ENCODE data around the gene FCN1. TPM values are rescaled to one million over a fixed set of nuclear protein-coding genes. Genes with fewer than 3 reads are reported as not detected.

The FCN1 gene
- polyA plus RNA-seq, 1 of the 3 experiments (the other 2 are of a cell fraction): not detected

GRCh38 chr9:134892820-134893420 lies 24.8 kb downstream of the FCN1 start:
- ChIA-PET POLR2A (no interaction called here), CTCF (no interaction called here)
- DNase-seq: no peak
- Histone ChIP-seq H3K27ac (ENCODE audit: low read depth in 2 of 2, low read length in 1 of 2) (no peak overlapping the region), H3K9me2 (no peaks in the 10 kb centered on the region), H3K36me3 (replicated peaks in 1 of 2; ENCODE audit: control insufficient read depth in 1 of 2, insufficient read depth in 2 of 2, low read length in 1 of 2) (no peaks in the 10 kb centered on the region), H3K4me1 (ENCODE audit: control insufficient read depth in 1 of 2, insufficient read depth in 2 of 2, low read depth in 1 of 2, low read length in 1 of 2) (peaks cover 0 to 9% of the 10 kb centered on the region in 2 experiments; a peak in 2 of 4 replicates), H3K27me3 (ENCODE audit: insufficient read depth) (no peaks in the 10 kb centered on the region), H3F3A (replicated peaks; ENCODE audit: insufficient read depth) (no peaks in the 10 kb centered on the region), H3K4me2 (no peak overlapping the region), H4K20me1 (ENCODE audit: insufficient read depth) (0 out of 2 replicates have a peak, but pooled peaks cover 4% of the 10 kb centered on the region), H3K9ac (no peak overlapping the region), H3K79me2 (ENCODE audit: insufficient read depth) (no peaks in the 10 kb centered on the region), H3K4me3 (ENCODE audit: low read depth in 2 of 2, low read length in 1 of 2) (no peak overlapping the region), H2AFZ (ENCODE audit: low read depth) (no peak overlapping the region), H3K9me3 (no peaks in the 10 kb centered on the region)
- 49% methylated on average over 7 of the region's 7 CpGs for WGBS (ENCODE audit: low lambda C conversion rate)
- TF ChIP-seq, protein P1, sequence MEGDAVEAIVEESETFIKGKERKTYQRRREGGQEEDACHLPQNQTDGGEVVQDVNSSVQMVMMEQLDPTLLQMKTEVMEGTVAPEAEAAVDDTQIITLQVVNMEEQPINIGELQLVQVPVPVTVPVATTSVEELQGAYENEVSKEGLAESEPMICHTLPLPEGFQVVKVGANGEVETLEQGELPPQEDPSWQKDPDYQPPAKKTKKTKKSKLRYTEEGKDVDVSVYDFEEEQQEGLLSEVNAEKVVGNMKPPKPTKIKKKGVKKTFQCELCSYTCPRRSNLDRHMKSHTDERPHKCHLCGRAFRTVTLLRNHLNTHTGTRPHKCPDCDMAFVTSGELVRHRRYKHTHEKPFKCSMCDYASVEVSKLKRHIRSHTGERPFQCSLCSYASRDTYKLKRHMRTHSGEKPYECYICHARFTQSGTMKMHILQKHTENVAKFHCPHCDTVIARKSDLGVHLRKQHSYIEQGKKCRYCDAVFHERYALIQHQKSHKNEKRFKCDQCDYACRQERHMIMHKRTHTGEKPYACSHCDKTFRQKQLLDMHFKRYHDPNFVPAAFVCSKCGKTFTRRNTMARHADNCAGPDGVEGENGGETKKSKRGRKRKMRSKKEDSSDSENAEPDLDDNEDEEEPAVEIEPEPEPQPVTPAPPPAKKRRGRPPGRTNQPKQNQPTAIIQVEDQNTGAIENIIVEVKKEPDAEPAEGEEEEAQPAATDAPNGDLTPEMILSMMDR (IDR thresholded peaks at IDR 0.05): no peak
- TF ChIP-seq YY1 (IDR thresholded peaks at IDR 0.05; ENCODE audit: low read depth) (no peak), FOSL2 (IDR thresholded peaks at IDR 0.05; ENCODE audit: borderline replicate concordance, low read depth) (no peak), USF2 (IDR thresholded peaks at IDR 0.05; ENCODE audit: borderline replicate concordance, low read depth, low read length) (no peak), GABPA (IDR thresholded peaks at IDR 0.05; ENCODE audit: low read depth) (no peak), EP300 (IDR thresholded peaks at IDR 0.05; ENCODE audit: borderline replicate concordance in 1 of 2, low read depth in 1 of 2, low read length in 1 of 2) (no peak), POLR2AphosphoS5 (IDR thresholded peaks at IDR 0.05; ENCODE audit: low read depth, low read length) (no peak)
- TF ChIP-seq, protein P2, sequence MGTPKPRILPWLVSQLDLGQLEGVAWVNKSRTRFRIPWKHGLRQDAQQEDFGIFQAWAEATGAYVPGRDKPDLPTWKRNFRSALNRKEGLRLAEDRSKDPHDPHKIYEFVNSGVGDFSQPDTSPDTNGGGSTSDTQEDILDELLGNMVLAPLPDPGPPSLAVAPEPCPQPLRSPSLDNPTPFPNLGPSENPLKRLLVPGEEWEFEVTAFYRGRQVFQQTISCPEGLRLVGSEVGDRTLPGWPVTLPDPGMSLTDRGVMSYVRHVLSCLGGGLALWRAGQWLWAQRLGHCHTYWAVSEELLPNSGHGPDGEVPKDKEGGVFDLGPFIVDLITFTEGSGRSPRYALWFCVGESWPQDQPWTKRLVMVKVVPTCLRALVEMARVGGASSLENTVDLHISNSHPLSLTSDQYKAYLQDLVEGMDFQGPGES (IDR thresholded peaks at IDR 0.05; ENCODE audit: low read depth, low read length): no peak

GRCh38 chr9:134892221-134892620 lies 25.5 kb downstream of the FCN1 start:
- H3K9me2 ChIP-seq: no peaks in the 10 kb centered on the region
- H3K27ac ChIP-seq (ENCODE audit: low read depth in 2 of 2, low read length in 1 of 2): no peak overlapping the region
- H3K4me3 ChIP-seq (ENCODE audit: low read depth in 2 of 2, low read length in 1 of 2): no peak overlapping the region
- H3K9me3 ChIP-seq: no peaks in the 10 kb centered on the region
- no peak overlapping the region for H3K9ac ChIP-seq
- POLR2A ChIA-PET: no interaction called here
- H3K79me2 ChIP-seq (ENCODE audit: insufficient read depth): no peaks in the 10 kb centered on the region
- CTCF ChIA-PET: no interaction called here
- H3K4me2 ChIP-seq: no peak overlapping the region
- H3F3A ChIP-seq (replicated peaks; ENCODE audit: insufficient read depth): no peaks in the 10 kb centered on the region
- H2AFZ ChIP-seq (ENCODE audit: low read depth): no peak overlapping the region
- DNase-seq: no peak
- 29% methylated on average over 3 of the region's 6 CpGs for WGBS (ENCODE audit: low lambda C conversion rate)
- no peaks in the 10 kb centered on the region for H3K36me3 ChIP-seq (replicated peaks in 1 of 2; ENCODE audit: control insufficient read depth in 1 of 2, insufficient read depth in 2 of 2, low read length in 1 of 2)
- H4K20me1 ChIP-seq (ENCODE audit: insufficient read depth): 0 out of 2 replicates have a peak, but pooled peaks cover 4% of the 10 kb centered on the region
- peaks cover 0 to 9% of the 10 kb centered on the region in 2 experiments; a peak in 2 of 4 replicates for H3K4me1 ChIP-seq (ENCODE audit: control insufficient read depth in 1 of 2, insufficient read depth in 2 of 2, low read depth in 1 of 2, low read length in 1 of 2)
- TF ChIP-seq GABPA (IDR thresholded peaks at IDR 0.05; ENCODE audit: low read depth): no peak
- no peak for TF ChIP-seq POLR2AphosphoS5 (IDR thresholded peaks at IDR 0.05; ENCODE audit: low read depth, low read length)
- no peak for TF ChIP-seq RCOR1 (IDR thresholded peaks at IDR 0.05; ENCODE audit: low read length)
- peaks cover 3% of the 10 kb centered on the region; the same call in 1 of the 2 replicates for H3K27me3 ChIP-seq (ENCODE audit: insufficient read depth)

Data from SK-N-SH (cell line).